ENCODE data around the gene DEDD2.
A peak's percentile ranks its signal among the peaks of the same experiment; 100 is the strongest.

The DEDD2 gene

GRCh38 chr19:42242069-42242511 lies 24.6 kb upstream of the DEDD2 start:
- Histone ChIP-seq H3K36me3 (ENCODE audit: insufficient read depth, low read length) (no peaks in the 10 kb centered on the region), H3K4me2 (ENCODE audit: low read depth, low read length, poor library complexity, severe bottlenecking) (peak overlapping the region; percentile 90), H3K27me3 (ENCODE audit: insufficient read depth, low read length, poor library complexity, severe bottlenecking) (no peaks in the 10 kb centered on the region), H2AFZ (ENCODE audit: low read length) (no peak overlapping the region), H3K9me2 (replicated peaks; ENCODE audit: low read depth, low read length) (no peaks in the 10 kb centered on the region), H3K4me1 (ENCODE audit: insufficient read depth, low read length, poor library complexity, severe bottlenecking) (peaks cover 30% of the 10 kb centered on the region), H3K4me3 (ENCODE audit: low read length, poor library complexity, severe bottlenecking) (peak overlapping the region; percentile 78), H4K20me1 (ENCODE audit: insufficient read depth, low read length, poor library complexity, severe bottlenecking) (peaks cover 8% of the 10 kb centered on the region), H3F3A (ENCODE audit: low read depth) (no peaks in the 10 kb centered on the region), H3K9me3 (ENCODE audit: insufficient read depth, low read depth, low read length) (no peaks in the 10 kb centered on the region), H3K9ac (ENCODE audit: low read depth, low read length, poor library complexity, severe bottlenecking) (peak overlapping the region; percentile 93), H3K79me2 (ENCODE audit: insufficient read depth, low read length) (peaks cover 37% of the 10 kb centered on the region)
- TF ChIP-seq EZH2phosphoT487 (IDR thresholded peaks at IDR 0.05; ENCODE audit: borderline replicate concordance) (no peak), CTCF (conservative IDR thresholded peaks at IDR 0.05; ENCODE audit: low read length) (no peak)

- H3F3A ChIP-seq (ENCODE audit: low read depth): no peaks in the 10 kb centered on the region
- peak overlapping the region; percentile 90 for H3K4me2 ChIP-seq (ENCODE audit: low read depth, low read length, poor library complexity, severe bottlenecking)
- H3K9me3 ChIP-seq (ENCODE audit: insufficient read depth, low read depth, low read length): no peaks in the 10 kb centered on the region
- TF ChIP-seq EZH2phosphoT487 (IDR thresholded peaks at IDR 0.05; ENCODE audit: borderline replicate concordance): no peak
- no peak for TF ChIP-seq CTCF (conservative IDR thresholded peaks at IDR 0.05; ENCODE audit: low read length)
- H4K20me1 ChIP-seq (ENCODE audit: insufficient read depth, low read length, poor library complexity, severe bottlenecking): peaks cover 10% of the 10 kb centered on the region
- H2AFZ ChIP-seq (ENCODE audit: low read length): no peak overlapping the region
- H3K9ac ChIP-seq (ENCODE audit: low read depth, low read length, poor library complexity, severe bottlenecking): peak overlapping the region; percentile 93
- no peaks in the 10 kb centered on the region for H3K27me3 ChIP-seq (ENCODE audit: insufficient read depth, low read length, poor library complexity, severe bottlenecking)
- H3K79me2 ChIP-seq (ENCODE audit: insufficient read depth, low read length): peaks cover 37% of the 10 kb centered on the region
- H3K4me3 ChIP-seq (ENCODE audit: low read length, poor library complexity, severe bottlenecking): peak overlapping the region; percentile 78
- H3K36me3 ChIP-seq (ENCODE audit: insufficient read depth, low read length): peaks cover 6% of the 10 kb centered on the region; the same call in 1 of the 2 replicates
- H3K9me2 ChIP-seq (replicated peaks; ENCODE audit: low read depth, low read length): no peaks in the 10 kb centered on the region
- H3K4me1 ChIP-seq (ENCODE audit: insufficient read depth, low read length, poor library complexity, severe bottlenecking): peaks cover 30% of the 10 kb centered on the region
These were observed 23.8 kb upstream of the DEDD2 start for GRCh38 chr19:42241279-42241678.

GRCh38 chr19:42239544-42240220 lies 22.2 kb upstream of the DEDD2 start:
- Histone ChIP-seq H4K20me1 (ENCODE audit: insufficient read depth, low read length, poor library complexity, severe bottlenecking) (peaks cover 10% of the 10 kb centered on the region), H3K36me3 (ENCODE audit: insufficient read depth, low read length) (peaks cover 18% of the 10 kb centered on the region; the same call in 1 of the 2 replicates), H3K9me2 (replicated peaks; ENCODE audit: low read depth, low read length) (no peaks in the 10 kb centered on the region), H3K4me1 (ENCODE audit: insufficient read depth, low read length, poor library complexity, severe bottlenecking) (peaks cover 27% of the 10 kb centered on the region), H3K27me3 (ENCODE audit: insufficient read depth, low read length, poor library complexity, severe bottlenecking) (no peaks in the 10 kb centered on the region), H3K79me2 (ENCODE audit: insufficient read depth, low read length) (peaks cover 37% of the 10 kb centered on the region), H3K9ac (ENCODE audit: low read depth, low read length, poor library complexity, severe bottlenecking) (no peak overlapping the region), H3F3A (ENCODE audit: low read depth) (no peaks in the 10 kb centered on the region), H2AFZ (ENCODE audit: low read length) (no peak overlapping the region), H3K9me3 (ENCODE audit: insufficient read depth, low read depth, low read length) (no peaks in the 10 kb centered on the region), H3K4me3 (ENCODE audit: low read length, poor library complexity, severe bottlenecking) (peak overlapping the region; percentile 10), H3K4me2 (ENCODE audit: low read depth, low read length, poor library complexity, severe bottlenecking) (peak overlapping the region; percentile 90)
- TF ChIP-seq EZH2phosphoT487 (IDR thresholded peaks at IDR 0.05; ENCODE audit: borderline replicate concordance) (no peak), CTCF (conservative IDR thresholded peaks at IDR 0.05; ENCODE audit: low read length) (no peak)

All from Loucy (cell line).